ENCODE data around the gene HIVEP3. TPM values are rescaled to one million over a fixed set of nuclear protein-coding genes. Genes with fewer than 3 reads are reported as not detected.
"Not testable (repeated sequence)": the region's sequence is repeated elsewhere in the genome, so short reads cannot be mapped to it uniquely, and the experiment has no call there.

HIVEP3 gene
- total and polyA plus RNA-seq, 5 donors = 6.3 to 7.9 (median 7.2) TPM

DNA sequence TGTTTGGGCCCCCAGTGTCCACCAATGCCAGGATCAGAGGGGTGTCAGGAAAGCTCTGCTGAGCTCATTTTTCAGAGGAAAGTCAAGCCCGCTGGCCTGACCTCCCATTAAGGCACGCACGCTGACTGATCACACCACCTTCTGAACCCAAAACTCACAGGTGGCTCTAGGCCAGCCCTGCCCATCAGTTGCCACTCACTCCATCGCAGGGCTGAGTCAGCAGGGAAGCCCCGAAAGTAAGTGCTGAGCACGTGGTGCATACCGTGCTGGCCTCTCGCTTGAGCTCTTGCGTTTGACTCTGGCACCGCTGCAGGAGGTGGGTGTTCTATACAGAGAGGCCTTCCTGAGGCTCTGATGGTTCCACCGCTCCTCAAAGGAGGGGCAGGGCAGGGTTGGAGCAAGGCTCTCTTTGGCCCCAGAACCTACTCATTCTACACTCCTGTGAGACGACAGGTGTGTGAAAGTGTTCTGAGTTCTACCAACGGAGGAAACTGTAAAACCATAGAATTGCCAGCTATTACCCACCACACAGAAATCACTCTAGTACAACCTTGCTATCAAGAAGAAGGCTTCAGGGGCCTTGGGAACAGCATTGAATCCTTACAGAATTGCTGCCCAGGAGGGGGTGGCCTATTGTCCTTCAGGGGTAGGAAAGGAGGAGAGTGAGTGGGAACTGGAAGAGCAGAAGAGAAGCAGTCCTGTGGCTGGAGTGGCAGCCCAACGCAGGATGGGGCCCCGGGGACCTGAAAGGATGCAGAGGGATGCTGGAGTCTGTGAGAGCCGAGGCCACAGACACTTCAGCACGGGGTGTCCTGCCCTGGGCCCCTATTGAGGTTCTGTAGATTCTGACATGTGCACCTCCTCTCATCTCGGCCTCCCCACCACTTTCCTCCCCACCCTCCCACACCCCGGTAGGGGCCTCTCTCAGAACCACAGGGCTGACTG is 219.5 kb downstream of the HIVEP3 start:
- Histone ChIP-seq H3K9me3 (ENCODE audit: control insufficient read depth, low read length) (no peaks in the 10 kb centered on the region), H3K27ac (ENCODE audit: low read length) (no peak overlapping the region), H3K27me3 (ENCODE audit: control insufficient read depth, insufficient read depth) (no peaks in the 10 kb centered on the region), H3K4me1 (ENCODE audit: control insufficient read depth, insufficient read depth, low read length) (peaks cover 7% of the 10 kb centered on the region), H3K4me3 (ENCODE audit: low read length) (no peak overlapping the region)
- DNase-seq (peak; percentile 53 to 80 (median 70)), ATAC-seq (peak; percentile 67 to 75)
- intact Hi-C loops (cut with DNase I) = no loop called here
- 79% methylated on average over 19 of the region's 19 CpGs for WGBS

DNA sequence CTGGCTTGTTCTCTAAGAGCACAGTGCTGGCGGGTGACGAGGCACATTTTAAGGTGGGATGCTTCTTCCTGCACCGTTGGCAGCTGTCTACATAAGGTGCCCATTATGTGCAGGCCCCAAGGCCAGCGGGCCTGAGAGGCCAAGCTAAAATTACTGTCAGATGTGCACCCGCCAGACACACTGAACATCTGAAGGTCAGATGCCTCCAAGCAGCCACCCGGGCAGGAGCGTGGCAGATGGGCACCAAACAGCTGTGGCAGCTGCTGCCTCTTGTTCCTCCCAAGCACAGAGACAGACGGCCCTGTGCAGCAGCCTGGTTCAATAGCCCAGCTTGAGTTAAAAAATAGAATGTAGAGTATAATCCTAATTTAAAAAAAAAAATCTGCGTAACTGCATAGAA is 222.3 kb downstream of the HIVEP3 start:
- ATAC-seq (peak in 1 of 2 donors; percentile 23), DNase-seq (peak in 1 of 3 donors; percentile 46)
- intact Hi-C loops (cut with DNase I) = no loop called here
- Histone ChIP-seq H3K27me3 (ENCODE audit: control insufficient read depth, insufficient read depth) (no peaks in the 10 kb centered on the region), H3K9me3 (ENCODE audit: control insufficient read depth, low read length) (no peaks in the 10 kb centered on the region), H3K4me1 (ENCODE audit: control insufficient read depth, insufficient read depth, low read length) (peaks cover 7% of the 10 kb centered on the region), H3K4me3 (ENCODE audit: low read length) (no peak overlapping the region), H3K27ac (ENCODE audit: low read length) (no peak overlapping the region)
- 85% methylated on average over 9 of the region's 9 CpGs for WGBS

DNA sequence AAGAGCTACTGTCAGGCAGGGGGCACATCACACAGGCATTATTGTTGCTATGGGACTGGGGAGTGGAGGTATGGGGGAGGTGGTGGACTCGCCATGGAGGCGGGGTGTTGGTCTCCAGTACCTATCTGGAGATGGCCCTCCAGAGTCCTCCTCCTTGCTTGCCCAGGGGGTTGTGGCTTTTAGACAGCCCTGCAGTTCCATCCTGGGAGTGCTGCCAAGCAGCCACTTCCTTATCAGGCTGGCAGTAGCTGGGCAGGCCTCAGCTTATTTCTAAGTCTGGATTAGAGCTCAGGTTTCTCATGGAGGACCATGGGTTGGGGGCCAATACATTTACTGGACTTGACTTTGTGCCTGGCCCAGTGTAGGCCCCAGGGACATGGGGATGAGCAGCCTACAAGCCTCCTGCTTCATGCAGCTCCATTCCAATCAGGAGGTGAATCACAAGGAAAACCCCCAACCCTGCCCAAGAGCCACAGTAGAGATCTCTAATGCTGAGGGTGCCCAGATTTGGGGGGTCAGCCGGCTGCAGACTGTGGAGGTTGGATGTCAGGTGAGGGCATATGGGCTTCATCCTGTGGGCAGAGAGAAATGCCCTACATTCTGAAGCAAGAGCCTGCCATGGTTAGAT is 223.5 kb downstream of the HIVEP3 start:
- Histone ChIP-seq H3K4me1 (ENCODE audit: control insufficient read depth, insufficient read depth, low read length) (peaks cover 7% of the 10 kb centered on the region), H3K4me3 (ENCODE audit: low read length) (no peak overlapping the region), H3K27me3 (ENCODE audit: control insufficient read depth, insufficient read depth) (no peaks in the 10 kb centered on the region), H3K9me3 (ENCODE audit: control insufficient read depth, low read length) (no peaks in the 10 kb centered on the region), H3K27ac (ENCODE audit: low read length) (peak overlapping the region; percentile 42)
- DNase-seq = peak; percentile 62 to 87 (median 85)
- intact Hi-C loops (cut with DNase I) = no loop called here
- WGBS = 81% methylated on average over 3 of the region's 3 CpGs
- ATAC-seq = peak; percentile 68 to 81

DNA sequence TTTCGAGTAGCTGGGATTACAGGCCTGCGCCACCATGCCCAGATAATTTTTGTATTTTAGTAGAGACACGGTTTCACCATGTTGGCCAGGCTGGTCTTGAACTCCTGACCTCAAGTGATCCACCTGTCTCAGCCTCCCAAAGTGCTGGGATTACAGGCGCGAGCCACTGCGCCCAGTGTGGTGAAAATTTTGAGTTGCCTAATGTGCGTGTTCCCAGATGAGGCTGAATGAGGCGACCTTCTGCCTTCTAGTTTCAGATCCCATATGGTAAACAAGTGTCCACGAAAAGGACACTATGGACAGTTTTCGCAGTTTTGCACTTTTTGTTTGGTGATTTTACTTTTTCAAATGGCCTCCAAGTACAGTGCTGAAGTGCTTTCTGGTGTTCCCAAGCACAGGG is 226.8 kb downstream of the HIVEP3 start:
- H3K4me3 ChIP-seq (ENCODE audit: low read length); DNase-seq; H3K4me1 ChIP-seq (ENCODE audit: control insufficient read depth, insufficient read depth, low read length); H3K27me3 ChIP-seq (ENCODE audit: control insufficient read depth, insufficient read depth); H3K27ac ChIP-seq (ENCODE audit: low read length); ATAC-seq; H3K9me3 ChIP-seq (ENCODE audit: control insufficient read depth, low read length); intact Hi-C loops (cut with DNase I): not testable (repeated sequence)
- 91% methylated on average over 10 of the region's 10 CpGs for WGBS

DNA sequence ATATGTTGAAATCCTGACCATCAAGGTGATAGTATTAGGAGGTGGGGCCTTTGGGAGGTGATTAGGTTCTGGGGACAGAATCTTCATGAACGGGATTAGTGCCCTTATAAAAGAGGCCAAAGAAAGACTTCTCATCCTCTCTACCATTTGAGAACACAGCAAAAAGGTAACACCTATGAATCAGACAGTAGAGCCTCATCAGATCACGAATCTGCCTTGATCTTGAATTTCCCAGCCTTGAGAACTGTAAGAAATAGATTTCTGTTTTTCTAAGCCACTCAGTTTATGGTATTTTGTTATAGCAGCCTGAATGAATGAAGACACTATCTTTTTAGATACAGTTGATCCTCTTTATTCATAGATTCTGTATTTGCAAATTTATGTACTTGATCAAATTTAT is 227.3 kb downstream of the HIVEP3 start:
- H3K27ac ChIP-seq (ENCODE audit: low read length) = no peak overlapping the region
- H3K27me3 ChIP-seq (ENCODE audit: control insufficient read depth, insufficient read depth) = no peaks in the 10 kb centered on the region
- no peaks in the 10 kb centered on the region for H3K9me3 ChIP-seq (ENCODE audit: control insufficient read depth, low read length)
- H3K4me1 ChIP-seq (ENCODE audit: control insufficient read depth, insufficient read depth, low read length) = peaks cover 7% of the 10 kb centered on the region
- DNase-seq (no peak), ATAC-seq (no peak)
- no peak overlapping the region for H3K4me3 ChIP-seq (ENCODE audit: low read length)
- intact Hi-C loops (cut with DNase I) = no loop called here
- WGBS = 90% methylated on average over 2 of the region's 2 CpGs

DNA sequence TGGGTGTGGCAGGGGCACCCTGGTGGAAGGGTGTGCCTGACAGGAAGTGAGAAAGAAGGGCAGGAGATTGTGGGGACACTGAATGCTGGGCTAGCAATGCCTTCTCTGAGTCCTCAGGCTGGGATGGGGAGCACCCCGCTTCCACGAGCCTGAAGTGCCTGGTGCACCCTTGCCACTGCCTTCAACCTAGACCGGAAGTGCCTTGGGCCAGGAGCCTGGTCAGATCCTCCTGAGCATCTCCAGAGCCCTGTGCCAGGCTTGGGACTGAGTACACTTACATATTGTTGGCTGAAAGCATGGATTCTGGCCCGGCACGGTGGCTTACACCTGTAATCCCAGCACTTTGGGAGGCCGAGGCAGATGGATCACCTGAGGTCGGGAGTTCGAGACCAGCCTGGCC is 228.4 kb downstream of the HIVEP3 start:
- ATAC-seq = no peak
- Histone ChIP-seq H3K4me1 (ENCODE audit: control insufficient read depth, insufficient read depth, low read length) (peaks cover 6% of the 10 kb centered on the region), H3K9me3 (ENCODE audit: control insufficient read depth, low read length) (no peaks in the 10 kb centered on the region), H3K4me3 (ENCODE audit: low read length) (no peak overlapping the region), H3K27me3 (ENCODE audit: control insufficient read depth, insufficient read depth) (no peaks in the 10 kb centered on the region), H3K27ac (ENCODE audit: low read length) (no peak overlapping the region)
- intact Hi-C loops (cut with DNase I) = no loop called here
- DNase-seq = no peak
- WGBS = 96% methylated on average over 8 of the region's 8 CpGs

DNA sequence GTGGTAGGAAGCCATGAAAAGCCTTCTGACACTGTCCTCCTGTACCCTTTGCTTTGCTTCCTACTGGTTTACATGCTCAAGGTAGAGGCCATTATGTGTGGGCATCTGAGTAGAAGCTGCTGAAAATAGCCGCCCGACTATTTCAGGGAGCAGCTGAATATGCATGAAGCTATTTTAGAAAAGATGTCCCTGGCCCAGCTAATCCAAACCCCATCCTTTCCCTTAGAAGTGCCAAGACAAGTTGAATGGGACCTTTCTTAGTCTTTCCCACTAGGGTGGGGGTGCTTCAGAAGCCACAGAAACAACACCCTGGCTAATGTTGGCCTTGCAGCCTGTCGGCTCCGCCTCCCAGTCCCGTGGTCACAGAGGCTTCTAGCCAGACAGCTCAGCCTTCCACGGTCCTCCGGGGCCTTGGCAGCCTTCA is 229.2 kb downstream of the HIVEP3 start:
- Histone ChIP-seq H3K4me3 (ENCODE audit: low read length) (no peak overlapping the region), H3K27me3 (ENCODE audit: control insufficient read depth, insufficient read depth) (no peaks in the 10 kb centered on the region), H3K9me3 (ENCODE audit: control insufficient read depth, low read length) (no peaks in the 10 kb centered on the region), H3K4me1 (ENCODE audit: control insufficient read depth, insufficient read depth, low read length) (peaks cover 4% of the 10 kb centered on the region), H3K27ac (ENCODE audit: low read length) (no peak overlapping the region)
- DNase-seq (peak in 2 of 3 donors; percentile 40 to 77), ATAC-seq (peak; percentile 56)
- intact Hi-C loops (cut with DNase I) = no loop called here
- WGBS = 57% methylated on average over 7 of the region's 7 CpGs

DNA sequence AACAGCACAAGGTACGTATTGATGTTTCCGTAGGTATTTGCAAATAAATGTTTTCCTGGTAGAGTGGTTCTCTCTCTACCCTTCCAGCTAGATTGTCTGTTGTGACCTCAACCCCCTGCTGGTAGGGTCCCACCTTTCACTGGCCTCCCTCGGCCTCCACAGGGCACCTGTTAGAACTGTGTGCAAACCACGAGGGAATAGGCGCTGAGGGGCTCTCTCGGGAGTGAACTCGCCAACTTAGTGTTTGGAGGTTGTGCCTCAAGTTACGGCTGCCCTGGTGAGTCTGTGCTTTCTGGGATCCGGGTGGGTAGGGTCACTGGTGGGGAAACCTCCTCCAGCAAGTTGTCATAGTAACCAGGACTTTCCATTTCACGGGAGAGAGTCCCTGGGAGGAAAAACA is 229.6 kb downstream of the HIVEP3 start:
- 95% methylated on average over 10 of the region's 10 CpGs for WGBS
- Histone ChIP-seq H3K27me3 (ENCODE audit: control insufficient read depth, insufficient read depth) (no peaks in the 10 kb centered on the region), H3K27ac (ENCODE audit: low read length) (no peak overlapping the region), H3K9me3 (ENCODE audit: control insufficient read depth, low read length) (no peaks in the 10 kb centered on the region), H3K4me1 (ENCODE audit: control insufficient read depth, insufficient read depth, low read length) (peaks cover 7% of the 10 kb centered on the region), H3K4me3 (ENCODE audit: low read length) (no peak overlapping the region)
- intact Hi-C loops (cut with DNase I) = no loop called here
- ATAC-seq = no peak
- DNase-seq = no peak

DNA sequence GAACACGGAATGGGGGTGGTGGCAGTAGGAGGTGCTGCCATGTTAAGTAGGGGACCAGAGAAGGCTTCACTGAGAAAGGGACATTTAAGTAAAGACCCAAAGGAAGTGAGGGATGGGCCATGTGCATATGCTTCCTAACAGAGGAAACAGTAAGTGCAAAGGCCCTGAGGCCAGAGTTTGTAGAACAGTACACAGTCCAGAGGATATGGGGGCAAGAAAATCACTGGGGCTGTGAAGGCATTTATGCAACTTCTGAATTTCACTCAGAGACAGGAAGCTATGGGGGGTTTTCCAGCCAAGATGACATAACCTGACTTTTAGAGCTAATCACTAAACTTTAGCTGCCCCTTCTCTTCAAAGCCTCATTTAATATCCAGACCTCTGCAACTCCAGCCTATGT is 231.7 kb downstream of the HIVEP3 start:
- DNase-seq (no peak), ATAC-seq (no peak)
- no peaks in the 10 kb centered on the region for H3K9me3 ChIP-seq (ENCODE audit: control insufficient read depth, low read length)
- peaks cover 16% of the 10 kb centered on the region for H3K4me1 ChIP-seq (ENCODE audit: control insufficient read depth, insufficient read depth, low read length)
- intact Hi-C loops (cut with DNase I) = no loop called here
- no peak overlapping the region for H3K27ac ChIP-seq (ENCODE audit: low read length)
- H3K4me3 ChIP-seq (ENCODE audit: low read length) = no peak overlapping the region
- no peaks in the 10 kb centered on the region for H3K27me3 ChIP-seq (ENCODE audit: control insufficient read depth, insufficient read depth)
- 100% methylated on average over 1 of the region's 1 CpG for WGBS

DNA sequence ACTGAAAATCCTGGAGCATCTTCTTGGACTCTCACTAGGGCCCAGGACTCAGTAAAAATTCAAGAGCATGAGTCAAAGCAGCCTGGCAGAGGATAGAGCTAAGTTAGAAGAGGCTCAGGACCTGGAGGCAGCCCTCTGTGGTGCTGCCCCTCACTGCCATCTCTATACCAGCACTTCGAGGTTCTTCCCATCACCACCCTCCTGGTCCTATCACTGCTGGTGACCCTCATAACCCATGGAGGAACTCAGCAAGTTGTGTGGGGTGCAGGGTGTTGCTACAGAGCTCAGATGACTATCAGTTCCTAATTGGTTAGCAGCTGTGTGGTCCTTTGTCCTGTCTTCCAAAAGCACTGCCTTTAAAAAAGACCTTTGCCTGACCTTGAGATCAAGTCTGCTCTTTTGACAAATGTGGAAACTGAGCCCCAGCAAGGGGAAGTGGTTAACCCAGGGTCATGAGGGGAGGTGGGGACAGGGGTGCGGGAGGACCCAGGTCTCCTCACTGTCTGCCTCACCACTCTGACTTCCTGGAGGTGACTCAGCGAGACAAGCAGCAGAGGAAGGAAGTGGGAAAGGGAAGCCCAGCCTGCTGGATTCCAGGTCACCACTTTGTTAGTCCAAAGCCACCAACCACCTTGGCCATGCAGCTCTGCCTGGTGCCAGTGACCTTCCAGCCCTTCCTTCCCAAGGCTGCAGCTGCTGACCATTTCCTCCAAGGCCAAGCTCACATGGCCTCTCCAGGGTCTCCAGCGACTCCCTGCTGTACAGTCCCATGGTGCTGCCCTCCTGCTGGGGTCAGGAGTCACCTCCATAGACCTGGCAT is 234.8 kb downstream of the HIVEP3 start:
- intact Hi-C loops (cut with DNase I) = no loop called here
- H3K27ac ChIP-seq (ENCODE audit: low read length) = no peak overlapping the region
- WGBS = 63% methylated on average over 4 of the region's 4 CpGs
- H3K9me3 ChIP-seq (ENCODE audit: control insufficient read depth, low read length) = no peaks in the 10 kb centered on the region
- no peaks in the 10 kb centered on the region for H3K27me3 ChIP-seq (ENCODE audit: control insufficient read depth, insufficient read depth)
- ATAC-seq = peak; percentile 29 to 34
- no peak overlapping the region for H3K4me3 ChIP-seq (ENCODE audit: low read length)
- peaks cover 27% of the 10 kb centered on the region for H3K4me1 ChIP-seq (ENCODE audit: control insufficient read depth, insufficient read depth, low read length)
- no peak for DNase-seq

Measured in right cardiac atrium (tissue), 5 donors.